IPS-NIHi11 (cell line): ENCODE data around the gene TADA2A.

ENCODE experiments used
- DNase-seq: peaks from one replicate; pipeline ENCODE4 v3.0.0; 2012; ENCODE audit warnings: mixed read lengths, low spot score

Gene TADA2A, protein sequence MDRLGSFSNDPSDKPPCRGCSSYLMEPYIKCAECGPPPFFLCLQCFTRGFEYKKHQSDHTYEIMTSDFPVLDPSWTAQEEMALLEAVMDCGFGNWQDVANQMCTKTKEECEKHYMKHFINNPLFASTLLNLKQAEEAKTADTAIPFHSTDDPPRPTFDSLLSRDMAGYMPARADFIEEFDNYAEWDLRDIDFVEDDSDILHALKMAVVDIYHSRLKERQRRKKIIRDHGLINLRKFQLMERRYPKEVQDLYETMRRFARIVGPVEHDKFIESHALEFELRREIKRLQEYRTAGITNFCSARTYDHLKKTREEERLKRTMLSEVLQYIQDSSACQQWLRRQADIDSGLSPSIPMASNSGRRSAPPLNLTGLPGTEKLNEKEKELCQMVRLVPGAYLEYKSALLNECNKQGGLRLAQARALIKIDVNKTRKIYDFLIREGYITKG

DNA sequence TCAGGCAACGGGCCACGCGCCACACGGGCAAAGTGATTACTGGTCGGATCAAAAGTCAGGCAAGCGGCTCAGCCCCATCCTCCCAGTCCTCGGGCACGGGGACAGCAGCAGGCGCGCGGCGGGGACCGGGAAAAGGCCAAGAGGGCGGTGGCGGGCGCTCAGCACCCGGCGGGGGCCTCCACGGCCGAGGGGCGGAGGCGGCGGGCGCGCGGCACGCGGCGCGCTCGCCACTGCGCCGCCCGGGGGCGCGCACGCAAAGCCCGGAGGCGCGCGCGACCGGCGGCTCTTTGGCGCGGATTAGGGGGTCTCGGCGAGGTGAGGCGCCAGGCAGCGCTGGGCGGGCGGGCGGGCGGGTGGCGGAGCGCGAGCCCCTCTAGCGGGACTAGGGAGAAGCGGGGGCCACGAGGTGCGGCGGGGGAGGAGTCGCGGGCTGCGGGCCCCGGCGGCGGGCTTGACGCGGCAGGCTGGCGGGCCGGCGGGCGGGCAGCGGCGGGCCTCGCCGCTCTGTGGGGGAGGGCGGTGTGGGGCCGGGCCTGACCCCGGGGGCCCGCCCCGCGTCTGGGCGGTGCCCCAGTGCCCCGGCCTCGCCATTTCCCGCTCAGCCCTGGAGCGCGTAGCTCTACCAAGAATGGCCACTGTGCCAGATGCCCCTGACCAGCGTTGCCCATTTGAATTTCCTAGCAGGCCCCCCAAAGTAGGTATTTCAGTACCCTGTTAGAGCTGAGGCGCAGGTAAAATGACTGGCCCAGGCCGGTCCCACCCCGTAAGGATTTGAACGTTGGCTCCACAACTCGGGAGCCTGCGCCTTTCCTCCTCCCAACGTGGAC lies at the start of gene TADA2A, which contains the start of gene ACACA:
TADA2A (plus strand) TSS at position 252 of the 827 bp plus-strand sequence. CDS start 4,480 bp downstream, outside the sequence.
ACACA (minus strand) TSS at position 202 of the 827 bp plus-strand sequence. CDS start 537 bp downstream, outside the sequence.
- DNase-seq, result peak; percentile 97

DNA sequence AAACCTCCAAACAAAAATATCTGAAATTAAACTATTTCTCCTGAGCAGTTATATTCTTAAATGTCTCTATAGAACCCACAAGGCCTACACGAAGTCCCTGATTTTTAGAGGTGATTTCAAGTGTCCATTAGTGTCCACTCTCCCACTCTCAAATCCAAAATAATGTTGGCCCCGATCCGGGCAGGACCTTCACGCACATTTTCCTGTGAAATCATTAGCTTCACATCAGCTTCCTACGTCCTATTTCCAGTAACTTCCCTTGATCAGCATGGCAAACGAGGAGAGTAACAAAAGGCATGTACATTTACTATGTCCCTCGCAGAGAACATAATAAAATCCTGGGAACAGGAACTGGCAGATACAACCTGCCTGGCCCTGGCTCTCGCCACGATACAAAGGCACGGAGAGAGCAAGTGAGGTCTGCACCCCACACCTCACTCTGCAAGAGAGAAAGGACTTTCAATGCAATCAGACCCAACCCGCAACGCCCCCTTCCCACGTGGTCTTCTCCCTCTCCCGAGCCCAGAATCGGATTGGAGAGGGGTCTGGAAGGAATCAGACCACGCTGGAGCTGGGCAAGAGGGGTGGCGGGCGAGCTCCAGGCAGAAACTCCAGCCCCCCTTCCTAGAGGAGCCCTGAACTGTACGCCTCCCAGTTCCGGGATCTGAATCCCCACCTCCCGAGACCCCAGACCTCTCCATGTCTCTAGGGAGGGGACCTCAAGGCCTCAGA lies 48.4 kb upstream of the TADA2A start:
- peak; percentile 80 for DNase-seq

DNA sequence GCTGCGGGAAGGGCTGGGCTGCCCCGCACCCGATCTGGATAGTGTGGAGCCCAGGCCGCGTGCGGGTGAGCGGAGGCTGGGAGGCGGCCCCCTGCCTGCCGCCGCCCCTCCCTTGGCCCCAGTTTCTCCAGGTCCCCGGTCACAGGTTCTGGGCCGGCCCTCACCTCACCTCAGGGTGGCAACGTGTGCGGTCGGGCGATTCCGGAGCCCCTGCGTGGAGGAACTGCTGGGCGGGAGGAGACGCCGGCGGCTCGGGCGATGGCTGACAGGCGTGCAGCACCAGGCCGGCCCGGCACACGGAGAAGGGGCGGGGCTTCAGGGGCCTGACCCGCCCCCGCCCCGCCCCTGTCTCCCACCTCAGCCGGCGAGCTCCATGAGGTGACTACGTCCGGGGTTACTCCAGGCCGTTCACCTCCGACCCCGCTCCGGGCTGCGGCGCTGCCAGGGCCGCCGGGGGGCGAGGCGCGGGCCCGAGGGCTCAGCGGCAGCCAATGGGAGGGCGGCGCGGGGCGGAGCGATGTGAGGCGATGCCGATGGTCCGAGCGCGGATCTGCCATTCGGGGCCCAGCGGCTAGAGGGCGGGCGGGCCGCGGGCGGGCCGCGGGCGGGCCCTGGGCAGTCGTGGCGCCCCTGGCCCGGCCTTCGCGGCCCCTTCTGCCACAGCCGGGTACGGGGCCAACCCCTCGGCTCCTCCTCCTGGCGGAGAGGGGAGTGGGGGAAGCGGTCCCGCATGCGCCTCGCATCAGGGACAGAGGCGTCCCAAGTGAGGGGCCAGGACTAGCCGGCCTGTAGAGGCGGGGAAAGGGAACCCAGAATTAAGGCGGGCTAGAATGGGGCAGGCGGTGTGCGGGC lies 47.6 kb upstream of the TADA2A start:
- peak; percentile 98 for DNase-seq

DNA sequence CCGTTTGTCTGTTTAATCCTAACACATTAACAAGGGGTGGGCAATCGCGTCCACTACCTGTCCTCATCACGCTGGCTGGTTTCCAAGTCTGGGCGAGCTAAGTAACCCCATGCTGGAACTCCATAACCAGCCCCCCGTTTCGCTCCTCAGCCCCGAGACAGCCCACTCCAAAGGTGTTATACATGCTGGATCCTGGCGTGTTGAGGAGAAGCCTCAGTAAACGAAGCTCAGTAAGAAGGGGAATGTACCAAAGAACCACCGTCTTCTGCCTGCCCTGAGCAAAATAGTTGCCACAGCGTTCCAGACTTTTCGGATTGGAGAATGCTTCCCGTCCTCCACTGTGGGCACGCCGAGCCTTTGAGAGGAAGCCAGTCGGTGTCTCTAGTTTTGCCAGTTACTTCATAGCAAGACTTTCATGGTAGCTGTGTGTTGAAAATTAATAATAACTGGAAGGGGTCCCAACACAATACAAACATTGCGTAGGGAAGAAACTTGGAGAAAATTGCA lies 47.0 kb upstream of the TADA2A start:
- no peak for DNase-seq

DNA sequence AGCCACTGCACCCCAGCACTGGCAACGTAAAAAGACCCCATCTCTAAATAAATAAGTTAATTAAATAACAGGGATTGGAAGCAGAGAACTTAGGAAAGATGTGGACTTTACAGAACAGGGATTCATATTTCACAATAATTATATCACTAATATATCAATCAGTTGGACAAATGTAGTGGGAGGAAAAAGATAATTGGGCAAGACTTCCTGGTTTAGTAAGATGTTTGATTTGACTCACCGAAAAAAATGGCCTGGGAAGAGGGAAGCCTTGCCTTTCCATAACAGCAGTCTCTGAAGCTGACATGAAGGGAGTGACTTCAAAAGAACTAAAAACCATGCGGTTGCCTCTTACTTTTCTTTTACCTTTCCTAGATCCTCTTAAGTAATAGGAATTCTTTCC lies 46.1 kb upstream of the TADA2A start:
- no peak for DNase-seq

DNA sequence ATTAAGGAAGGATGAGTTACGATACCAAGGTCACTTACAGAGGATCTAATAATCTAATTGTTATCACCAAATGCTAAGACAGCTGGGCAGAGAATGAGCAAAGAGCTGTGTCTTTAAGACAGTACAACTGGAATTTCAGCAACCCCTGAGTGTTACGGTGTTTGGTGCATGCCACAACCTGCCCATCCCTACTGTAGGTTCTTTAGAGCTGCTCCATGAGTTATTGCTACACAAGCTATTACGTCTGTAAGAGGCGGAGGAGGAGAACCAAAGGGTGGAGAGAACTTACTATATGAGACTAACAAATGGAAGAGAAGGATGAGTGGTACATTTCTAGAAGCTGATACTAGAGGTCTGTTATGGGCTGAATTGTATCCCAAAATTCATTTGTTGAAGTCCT lies 45.1 kb upstream of the TADA2A start:
- no peak for DNase-seq

DNA sequence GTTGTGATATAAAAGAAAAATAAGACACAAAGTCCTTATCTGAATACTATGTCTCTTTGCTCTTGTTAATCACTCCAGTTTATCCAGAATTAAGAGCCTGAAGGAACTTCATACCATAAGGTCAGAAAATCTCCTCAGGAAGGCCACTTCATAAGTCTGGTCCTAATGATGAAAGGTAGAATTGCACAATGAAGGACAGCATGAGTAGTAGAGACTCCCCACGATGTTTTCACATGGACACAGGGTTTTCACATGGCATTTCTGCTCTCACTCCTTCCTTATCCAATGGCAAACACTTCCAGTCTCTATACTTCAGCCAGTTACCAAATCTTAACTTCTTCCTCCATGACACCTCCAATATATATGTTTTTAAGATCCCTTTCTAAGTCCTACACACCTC lies 41.1 kb upstream of the TADA2A start:
- no peak for DNase-seq

DNA sequence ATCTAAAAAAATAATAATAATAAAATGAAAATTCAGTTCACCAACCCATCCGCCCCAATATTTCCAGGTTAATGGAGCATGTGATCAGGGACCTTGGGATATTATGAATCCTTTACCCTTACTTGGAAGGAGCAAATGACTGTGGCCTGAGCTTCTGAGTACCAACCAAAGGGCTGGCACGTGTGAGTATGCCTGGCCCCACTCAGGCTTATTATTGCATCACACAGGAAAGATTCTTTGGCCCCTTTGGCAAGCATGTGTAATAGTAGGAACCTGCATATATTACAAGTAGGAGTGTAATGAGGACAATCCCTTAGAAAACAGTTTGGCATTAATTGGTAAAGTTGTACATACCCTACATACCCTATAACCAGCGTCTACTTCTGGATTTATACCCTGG lies 38.1 kb upstream of the TADA2A start:
- DNase-seq, result no peak

DNA sequence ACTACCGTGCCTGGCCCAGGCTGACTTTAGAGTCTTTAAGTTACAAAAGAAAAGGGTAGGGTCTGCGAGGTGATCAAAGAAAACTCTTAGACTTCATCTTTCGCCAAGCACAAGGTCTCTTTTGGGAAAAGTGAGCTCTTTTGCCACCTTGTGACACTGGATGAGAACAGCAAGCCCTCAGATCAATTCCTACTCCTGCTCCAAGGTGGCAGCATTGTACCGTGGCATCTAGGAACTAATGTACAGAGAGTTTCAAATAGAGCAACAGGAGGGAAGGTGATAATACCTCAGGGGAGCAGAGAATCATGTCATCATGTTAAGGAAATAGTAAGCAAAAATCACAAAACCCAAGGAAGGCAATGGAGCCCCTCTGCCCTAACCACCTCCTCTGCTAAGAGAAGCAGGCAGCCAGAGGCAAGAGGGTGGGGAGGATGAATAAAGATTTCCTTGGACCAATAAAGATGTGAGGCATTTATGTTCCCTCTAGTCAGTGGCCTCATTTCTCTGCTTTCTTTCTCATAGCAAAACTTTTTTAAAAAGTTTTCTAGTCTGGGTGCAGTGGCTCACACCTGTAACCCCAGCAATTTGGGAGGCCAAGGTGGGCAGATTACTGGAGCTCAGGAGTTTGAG lies 33.0 kb upstream of the TADA2A start:
- DNase-seq, result peak; percentile 77

DNA sequence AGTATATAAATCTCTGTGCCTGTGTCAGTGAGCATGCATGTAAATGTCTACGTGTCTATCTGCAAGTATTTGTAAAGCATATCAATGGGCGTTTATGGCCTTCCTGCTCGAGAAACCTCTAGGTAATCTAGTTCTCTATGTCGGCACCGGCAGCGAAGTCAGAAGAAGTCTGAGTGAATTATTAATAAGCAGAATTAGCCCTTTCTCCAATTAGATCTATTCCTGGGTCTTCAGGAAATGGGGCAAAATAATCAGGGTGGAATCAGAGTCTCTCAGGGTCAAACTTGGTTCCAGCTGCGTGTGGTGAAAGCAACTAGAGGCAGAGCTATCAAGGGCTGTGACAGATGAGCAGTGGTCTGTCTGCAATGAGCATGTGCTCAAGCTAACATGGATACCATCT lies 31.0 kb upstream of the TADA2A start, which contains the start of gene C17orf78:
C17orf78 (plus strand) TSS at position 280 of the 400 bp plus-strand sequence; CDS start at position 388, 108 bp downstream.
- no peak for DNase-seq

DNA sequence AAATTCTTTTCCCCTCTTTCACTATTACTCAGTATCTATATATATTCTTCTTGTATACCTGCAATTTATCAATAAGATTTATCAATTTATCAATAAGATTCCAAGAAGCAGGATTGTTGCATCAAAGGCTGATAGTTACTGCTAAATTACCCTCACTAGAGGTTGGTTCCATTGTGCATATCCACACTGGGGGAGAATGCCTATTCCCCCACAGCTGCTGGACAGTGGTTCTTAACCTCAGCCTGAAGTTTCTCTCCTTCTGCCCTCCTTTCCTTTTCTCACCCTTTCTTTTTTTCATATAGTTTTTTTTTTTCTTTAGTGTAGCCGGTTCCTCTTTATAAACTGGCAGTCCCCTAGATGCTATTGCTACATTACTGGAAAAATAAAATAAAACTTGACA lies 24.6 kb upstream of the TADA2A start:
- DNase-seq, result no peak

DNA sequence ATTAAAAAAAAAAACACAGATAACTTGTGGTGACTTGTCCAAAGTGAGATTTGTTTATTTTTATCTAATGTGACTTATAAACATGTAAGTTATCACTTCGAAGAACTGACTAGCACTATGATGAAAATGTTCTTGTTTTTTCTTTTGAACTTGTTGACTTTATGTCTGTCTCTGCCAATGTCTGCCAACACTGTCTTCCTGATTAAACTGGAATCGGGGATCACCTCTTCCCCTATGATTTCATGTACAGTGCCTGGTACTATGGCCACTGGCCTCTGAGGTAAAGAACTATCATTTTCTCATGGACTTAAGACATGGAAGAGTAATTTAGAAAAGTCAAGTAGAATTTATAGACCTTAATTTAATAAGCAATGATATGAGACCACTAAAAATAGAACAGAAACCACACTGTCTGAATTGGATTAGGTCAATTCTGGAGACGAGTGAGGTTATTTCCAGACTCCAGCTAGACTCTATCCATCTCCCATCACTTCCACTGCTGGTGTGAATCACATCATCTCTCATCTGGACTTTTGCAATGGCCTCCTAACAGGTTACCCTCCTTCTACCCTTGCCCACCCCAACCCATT lies 22.0 kb upstream of the TADA2A start:
- DNase-seq, result no peak

DNA sequence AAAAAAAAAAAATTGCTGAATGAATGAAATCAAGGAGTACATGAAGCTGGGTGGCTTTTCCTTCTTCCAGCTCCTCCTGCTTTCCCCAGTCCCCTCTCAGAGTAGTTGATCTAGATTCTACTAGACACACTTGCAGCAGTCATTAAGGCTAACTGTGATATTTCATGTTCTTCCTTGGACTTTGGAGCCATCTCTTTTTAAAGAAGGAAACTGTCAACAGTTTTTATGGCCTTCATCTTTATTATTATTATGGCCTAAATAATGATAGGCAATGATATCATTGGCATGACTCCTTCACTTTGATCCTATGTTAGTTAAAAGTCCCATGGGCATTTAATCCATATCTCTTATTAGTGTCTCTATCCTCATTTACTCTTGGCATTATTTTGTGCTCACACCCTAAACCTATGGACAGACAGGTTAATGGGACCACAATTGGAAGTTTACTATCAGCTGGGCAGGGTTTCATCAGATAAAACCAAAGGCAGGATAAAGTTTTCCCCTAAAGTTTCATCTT lies 21.2 kb upstream of the TADA2A start:
- DNase-seq, result no peak

DNA sequence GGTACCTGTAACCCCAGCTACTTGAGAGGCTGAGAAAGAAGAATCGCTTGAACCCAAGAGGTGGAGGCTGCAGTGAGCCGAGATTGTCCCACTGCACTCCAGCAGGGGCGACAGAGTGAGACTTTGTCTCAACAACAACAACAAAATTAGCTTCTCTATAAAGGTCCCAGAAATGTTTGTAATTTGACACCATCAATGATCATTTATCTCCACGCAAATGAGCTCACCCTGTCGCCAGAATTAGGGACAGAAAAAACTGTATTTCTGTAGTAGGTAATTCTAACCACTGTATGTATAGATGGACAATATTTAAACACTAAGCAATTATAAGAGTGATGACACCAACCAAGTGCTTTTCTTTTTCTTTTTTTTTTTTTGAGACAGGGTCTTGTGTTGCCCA lies 20.2 kb upstream of the TADA2A start:
- no peak for DNase-seq

DNA sequence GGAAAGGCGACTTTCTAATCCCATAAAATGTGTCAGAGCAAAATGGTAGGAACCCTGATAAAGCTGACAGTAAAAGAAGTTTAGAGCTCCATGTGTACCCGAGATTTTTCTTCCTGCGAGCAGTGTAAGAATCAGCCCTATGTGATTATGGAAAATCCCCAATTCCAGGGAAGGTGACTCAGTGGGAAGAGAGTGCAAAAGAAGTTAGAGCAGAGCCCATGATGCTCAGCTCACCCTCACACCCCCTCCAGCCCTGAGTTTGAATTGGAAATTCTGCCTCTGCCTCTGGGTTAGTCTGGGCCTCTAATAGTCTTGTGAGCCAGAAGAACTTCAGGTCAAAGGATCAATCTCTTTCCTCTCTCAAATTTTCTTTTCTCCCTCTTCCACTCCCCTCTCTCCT lies 18.4 kb upstream of the TADA2A start:
- DNase-seq, result no peak

DNA sequence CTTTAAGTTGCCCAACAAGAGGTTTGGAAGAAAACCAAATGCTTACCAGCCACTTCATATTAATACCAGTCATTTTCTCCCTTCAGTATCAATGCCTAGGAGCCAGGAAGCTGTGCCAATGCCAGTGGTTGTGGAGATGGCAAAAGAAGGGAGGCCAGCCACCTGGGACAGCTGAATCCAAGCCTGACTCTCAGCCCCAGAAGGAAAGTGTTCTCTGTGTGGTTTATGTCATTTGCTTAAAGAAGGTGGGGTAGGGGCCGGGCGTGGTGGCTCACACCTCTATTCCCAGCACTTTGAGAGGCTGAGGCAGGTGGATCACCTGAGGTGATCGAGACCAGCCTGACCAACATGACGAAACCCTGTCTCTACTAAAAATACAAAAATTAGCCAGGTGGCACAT lies 17.5 kb upstream of the TADA2A start:
- DNase-seq, result no peak

DNA sequence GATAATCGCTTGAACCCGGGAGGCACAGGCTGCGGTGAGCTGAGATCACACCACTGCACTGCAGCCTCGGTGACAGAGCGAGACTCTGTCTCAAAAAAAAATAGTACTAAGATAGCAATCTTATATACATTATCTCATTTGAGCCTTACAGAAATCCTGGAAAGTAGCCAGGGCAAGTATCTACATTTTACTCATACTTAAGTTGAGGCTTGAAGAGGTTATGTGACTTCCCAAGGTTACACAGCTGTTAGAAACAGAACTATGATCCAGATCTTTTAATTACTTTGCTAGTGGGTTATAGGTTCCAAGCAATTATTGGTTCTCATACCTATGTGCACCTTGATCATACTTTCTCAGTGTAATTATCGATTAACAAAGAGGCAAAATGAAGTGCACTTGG lies 15.5 kb upstream of the TADA2A start:
- no peak for DNase-seq

DNA sequence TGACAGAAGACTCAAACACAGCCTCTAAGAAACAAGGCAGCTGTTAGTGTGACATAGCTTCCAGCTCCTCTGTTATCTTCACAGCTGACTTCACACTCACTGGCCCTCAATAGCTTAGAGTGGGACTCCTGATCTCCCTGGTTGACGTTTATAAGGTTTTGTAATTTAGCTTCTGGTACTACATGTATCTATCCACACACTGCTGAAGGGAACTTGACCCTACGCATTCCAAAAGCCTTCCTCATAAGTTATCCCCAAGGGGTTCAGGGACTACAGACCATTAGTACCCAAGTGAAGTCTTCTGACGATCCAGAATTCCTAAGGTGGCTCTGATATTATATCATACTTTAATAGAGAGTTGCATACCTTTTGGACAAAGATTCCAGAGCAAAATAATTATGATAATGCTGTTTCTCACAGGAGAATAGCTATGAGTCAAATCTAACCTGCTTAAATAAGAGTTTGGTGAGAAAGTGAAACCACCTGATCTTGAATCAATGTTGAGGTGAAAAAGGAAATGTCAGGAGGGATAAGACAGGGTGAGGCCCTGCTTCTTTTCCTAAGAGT lies 14.6 kb upstream of the TADA2A start:
- DNase-seq, result no peak

DNA sequence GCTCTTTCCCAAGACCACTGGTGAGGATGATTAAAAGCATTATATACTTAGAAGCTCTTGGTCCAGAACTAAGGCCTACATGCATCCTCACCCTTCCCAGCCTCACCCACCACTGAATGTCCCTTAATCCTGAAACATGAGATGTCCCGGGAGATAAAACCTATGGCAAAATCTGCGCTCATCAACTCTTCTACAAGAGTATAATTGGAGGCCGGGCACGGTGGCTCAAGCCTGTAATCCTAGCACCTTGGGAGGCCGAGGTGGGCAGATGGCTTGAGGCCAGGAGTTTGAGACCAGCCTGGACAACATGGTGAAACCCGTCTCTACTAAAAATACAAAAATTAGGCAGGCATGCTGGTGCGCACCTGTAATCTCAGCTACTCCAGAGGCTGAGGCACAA lies 13.3 kb upstream of the TADA2A start:
- no peak for DNase-seq
